ENCODE data around the gene CDH4.

Gene CDH4

DNA sequence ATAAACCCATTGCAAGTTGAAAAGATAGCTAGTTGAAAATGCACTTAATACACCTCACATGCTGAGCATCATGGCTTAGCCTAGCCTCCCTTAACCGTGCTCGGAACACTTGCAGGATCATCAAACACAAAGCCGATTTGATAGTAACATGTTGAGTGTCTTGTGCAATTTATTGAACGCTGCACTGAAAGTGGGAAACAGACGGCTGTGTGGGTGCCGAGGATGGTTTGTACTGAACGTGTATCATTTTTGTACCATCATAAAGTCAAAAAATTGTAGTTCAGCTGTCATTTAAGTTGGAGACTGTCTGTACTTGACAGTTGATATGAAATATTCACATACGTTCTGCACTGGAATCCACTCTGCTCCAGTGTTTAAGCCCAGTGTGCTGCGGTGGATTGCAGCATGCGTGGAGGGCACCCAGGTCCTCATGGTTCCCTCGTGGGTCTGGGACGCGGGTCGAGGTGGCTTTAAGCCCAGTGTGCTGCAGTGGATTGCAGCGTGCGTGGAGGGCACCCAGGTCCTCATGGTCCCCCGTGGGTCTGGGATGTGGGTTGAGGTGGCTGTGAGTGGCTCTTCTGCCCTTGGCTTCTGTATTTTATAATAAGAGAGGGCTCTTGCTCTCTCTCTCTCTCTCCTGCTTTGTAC, 77.0 kb downstream of the CDH4 start:
- no peak for DNase-seq (ENCODE audit: low read depth)

DNA sequence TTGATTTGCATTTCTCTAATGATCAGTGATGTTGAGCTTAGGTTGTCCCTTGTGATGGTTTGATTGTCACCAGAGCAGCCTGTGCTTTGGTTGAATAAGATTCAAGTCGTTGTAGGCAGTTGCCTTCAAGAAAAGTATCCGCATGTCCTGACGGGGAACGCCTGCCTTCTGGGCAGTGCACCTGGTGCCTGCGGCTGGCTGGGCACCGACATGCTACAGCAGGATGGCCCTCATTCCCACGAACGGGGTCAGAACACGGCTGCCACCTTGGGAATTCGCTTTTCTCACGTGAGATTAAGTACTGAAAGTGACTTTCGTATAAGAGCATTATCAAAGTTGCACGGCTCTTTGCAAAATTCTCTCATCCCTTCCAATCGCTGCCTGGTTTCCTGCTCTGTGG, 78.4 kb downstream of the CDH4 start:
- no peak for DNase-seq (ENCODE audit: low read depth)

DNA sequence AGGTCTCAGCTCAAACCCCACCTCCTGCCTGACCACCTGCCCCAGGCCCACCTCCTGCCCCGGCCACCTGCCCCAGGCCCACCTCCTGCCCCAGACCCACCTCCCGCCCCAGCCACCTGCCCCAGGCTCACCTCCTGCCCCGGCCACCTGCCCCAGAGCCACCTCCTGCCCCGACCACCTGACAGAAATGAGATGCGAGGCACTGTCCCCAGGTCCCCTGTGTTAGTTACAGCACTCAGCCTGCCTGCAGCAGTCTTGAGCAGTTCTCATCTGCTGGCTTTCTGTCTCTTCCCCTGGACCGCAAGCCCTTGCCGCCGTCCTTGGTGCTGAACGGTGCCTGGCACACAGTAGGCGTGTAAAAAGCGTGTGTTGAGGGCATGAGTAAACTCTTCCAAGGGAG, 79.5 kb downstream of the CDH4 start:
- no peak for DNase-seq (ENCODE audit: low read depth)

DNA sequence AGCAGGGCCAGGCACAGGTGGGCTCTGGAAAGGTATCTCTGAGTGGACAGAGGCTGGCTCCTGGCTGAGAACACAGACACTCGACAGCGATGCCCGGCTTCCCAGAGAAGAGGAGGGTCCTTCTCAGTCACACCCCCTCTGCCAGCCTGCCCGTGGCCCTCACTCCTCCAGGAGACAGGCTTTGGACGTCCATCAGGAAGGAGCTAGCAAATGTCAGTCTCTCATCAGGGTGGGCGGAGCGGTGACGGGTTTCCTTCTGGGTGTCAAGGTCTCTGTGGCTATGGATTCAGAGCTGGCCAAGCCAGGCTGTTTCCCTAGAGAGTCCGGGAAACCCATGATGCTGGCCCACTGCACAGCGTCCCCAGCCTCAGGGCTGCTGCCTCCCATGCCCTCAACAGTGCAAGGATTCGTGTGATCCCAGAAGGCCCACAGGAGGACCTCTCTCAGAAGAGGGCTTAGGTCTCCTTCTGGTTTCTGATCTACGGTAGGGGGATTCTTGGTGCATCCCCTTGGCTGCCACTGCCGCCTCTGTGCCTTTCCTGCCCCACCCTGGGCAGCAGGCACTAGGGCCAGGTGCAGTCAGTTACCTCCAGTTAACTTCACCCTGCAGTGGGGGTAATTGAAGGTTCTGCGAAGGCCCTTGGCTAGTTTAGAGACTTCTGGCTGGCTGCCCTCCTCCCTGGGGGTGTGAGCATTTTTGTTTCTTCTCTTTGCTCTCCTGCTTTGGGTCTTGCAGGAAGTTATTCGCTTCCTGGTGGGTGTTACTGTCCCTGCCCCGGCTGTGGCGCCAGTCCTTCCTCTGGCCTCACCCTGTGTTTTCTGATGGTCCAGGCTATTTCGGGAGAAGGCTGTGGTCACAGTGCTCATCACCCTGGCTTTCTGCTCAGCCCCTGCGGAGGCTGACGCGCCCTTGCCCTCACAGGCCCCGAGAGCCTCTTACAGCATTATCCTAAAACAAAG, 80.2 kb downstream of the CDH4 start:
- no peak for DNase-seq (ENCODE audit: low read depth)

DNA sequence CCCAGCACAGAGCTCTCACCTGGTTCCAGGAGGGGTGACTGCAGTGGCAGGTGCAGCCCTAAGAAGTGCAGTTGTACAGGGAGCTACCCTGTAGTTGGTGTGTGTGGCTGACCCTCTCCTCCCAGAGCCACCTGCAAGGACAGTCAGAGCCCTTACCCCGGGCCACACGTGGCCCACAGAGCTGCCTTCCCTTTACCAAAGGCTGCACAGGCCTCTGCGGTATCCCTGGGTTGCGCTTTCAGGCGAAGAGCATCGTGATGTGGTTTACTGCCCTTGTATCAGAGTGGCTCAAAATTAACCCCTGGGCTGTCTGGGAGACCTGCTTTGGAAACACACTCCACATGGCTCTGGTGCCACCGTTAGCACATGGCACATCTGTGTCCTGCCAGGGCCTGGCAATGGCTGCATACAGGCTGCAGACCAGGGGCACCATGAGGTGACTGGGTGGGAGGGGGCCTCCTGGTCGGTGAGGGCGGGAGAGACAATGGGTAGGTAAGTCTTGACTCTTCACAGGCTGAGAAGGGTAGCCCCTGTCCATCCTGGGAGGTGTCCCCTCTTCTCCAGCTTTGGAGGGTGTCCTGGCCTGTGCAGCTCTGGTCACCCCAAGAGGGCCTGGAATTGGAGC, 81.5 kb downstream of the CDH4 start:
- no peak for DNase-seq (ENCODE audit: low read depth)

DNA sequence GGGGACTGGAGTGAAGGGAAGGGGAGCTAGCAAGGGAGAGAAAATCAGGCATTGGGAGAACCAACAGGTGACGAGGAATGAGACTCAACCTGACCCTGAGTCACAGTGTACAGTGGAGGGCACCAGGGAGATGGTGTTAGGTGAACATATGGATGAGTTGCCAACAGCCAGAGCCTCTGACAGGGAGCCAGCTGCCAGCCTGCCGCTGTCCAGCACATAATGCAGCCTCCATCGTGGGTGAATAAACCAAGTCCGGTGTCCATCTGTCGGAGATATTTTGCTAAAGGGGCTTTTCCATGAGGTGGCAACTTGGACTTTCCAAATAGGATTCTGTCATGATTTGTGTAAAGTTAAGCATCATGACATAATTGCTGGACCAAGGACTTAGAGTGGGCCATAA, 88.1 kb downstream of the CDH4 start:
- no peak for DNase-seq (ENCODE audit: low read depth)

DNA sequence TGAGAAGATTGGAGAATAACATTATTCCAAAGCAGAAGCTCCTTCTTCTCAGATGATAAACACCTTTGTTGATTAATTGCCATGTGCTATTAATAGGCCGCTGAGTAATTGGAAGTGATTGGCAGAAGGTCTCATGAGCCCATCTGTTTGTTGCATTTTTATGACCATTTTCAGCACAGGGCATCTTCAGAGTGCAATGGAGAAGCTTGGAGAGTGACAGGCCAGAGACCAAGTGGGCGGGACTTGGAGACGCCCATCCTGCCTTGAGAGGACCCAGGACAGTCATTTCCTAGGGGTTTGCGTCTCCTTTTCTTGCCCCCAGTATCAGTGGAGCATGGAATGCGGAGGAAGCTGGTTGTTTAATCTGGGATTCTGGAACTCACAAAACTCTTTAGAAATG, 89.5 kb downstream of the CDH4 start:
- no peak for DNase-seq (ENCODE audit: low read depth)

DNA sequence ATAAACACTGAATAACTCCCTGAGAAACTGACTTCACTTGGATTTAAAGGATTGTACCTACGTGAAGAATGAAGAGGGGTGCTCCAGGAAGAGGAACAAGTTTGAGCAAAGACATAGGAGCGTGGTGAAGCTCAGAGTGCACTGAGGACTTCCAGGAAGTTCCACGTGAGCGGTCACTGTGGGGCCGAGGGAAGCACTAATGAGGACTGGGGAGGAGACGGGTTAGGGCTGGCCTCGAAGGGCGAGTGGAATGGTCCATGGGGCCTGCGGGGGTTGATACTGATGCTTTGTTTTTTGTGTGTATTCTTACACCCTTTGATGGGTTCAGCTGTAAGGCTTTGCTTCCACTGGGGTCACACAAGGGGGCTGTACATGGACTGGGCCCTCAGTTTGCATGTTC, 91.9 kb downstream of the CDH4 start:
- DNase-seq (ENCODE audit: low read depth): no peak

DNA sequence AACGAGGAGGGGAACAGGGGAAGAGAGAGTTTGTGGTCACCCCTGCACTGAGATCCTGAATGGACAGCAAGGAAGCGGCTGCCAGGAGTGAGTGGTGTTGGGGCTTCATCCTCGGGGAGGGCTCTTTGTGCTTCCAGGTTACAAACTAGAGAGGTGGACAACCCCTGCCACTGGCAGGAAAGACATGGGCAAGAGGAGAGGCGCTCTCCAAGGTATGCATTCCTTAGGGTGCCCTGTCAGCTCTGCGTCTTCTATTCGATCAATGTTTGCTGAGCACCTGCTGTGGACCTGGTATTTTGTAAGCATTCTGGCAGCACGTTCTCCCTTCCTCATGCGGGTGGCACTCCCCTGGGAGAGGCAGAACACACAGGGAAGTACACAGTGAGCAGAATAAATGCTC, 93.6 kb downstream of the CDH4 start:
- DNase-seq (ENCODE audit: low read depth): no peak

DNA sequence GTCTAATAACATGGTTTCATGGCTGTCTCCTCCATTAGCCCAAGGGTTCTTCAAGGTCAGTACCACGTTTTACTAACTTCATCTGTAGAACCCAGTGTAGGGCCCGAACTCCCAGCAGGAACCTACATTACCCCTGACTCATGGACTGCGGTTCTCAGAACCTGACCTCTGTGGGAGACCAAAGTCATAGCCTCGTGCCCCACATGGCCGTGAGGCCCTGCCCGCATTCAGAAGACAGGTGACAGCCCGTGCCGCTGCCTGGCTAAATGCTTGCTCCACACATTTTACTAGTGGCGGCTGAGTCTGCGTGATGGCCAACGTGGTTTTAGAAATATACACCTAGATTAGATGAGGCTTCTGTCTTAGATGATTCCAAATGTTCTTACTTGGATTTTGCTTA, 94.9 kb downstream of the CDH4 start:
- no peak for DNase-seq (ENCODE audit: low read depth)

DNA sequence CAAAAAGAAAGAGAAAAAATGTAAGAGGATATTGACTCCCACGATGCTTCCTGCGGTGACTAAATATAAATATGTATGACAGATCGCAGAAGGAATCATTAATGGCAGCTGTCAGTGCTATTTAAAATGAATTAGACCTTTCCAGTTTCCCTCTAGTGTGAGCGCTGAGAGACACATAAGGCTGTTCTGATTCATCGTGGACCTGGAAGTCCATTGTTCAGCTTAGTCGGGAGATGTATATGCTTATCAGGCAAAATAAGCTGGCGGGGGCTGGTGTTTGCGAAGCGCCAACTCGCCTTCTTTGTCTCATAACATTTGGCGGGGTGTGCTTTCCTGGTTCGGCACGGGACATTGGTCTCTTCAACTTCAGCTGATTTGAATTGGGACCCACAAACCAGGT, 95.4 kb downstream of the CDH4 start:
- DNase-seq (ENCODE audit: low read depth): no peak

DNA sequence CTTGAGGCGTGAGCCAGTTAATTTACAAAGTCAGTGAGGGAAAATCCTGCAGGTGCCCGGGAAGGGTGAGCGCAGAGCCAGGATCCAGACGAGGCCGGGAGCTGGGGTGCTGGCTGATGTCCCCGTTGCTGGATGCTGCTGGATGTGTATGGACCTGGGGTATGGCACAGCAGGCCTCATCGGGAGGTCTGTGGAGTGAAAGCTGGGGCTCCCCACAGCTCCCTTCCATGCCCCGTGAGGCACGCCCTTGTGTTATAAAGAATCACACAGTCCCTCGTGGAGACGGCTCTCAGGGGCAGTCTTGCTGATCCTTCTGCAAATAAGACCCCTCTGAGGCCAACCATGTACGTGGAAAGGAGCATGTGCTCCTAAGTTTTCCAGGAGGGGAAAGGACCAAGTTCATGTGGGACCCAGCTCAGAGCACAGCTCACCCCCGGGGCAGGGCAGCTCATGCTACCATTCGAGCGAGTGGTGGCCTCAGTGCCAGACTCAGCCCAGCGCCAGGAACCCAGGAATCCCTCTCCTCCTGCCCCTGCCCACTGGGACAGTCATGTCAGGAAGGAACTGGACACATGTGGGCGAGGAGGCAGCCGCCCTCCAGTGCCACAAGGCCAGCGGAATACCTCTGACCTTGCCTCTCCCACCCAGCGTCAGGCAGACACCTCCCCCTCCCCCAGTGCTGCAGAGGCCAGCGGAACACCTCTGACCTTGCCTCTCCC, 97.5 kb downstream of the CDH4 start:
- DNase-seq (ENCODE audit: low read depth): no peak

DNA sequence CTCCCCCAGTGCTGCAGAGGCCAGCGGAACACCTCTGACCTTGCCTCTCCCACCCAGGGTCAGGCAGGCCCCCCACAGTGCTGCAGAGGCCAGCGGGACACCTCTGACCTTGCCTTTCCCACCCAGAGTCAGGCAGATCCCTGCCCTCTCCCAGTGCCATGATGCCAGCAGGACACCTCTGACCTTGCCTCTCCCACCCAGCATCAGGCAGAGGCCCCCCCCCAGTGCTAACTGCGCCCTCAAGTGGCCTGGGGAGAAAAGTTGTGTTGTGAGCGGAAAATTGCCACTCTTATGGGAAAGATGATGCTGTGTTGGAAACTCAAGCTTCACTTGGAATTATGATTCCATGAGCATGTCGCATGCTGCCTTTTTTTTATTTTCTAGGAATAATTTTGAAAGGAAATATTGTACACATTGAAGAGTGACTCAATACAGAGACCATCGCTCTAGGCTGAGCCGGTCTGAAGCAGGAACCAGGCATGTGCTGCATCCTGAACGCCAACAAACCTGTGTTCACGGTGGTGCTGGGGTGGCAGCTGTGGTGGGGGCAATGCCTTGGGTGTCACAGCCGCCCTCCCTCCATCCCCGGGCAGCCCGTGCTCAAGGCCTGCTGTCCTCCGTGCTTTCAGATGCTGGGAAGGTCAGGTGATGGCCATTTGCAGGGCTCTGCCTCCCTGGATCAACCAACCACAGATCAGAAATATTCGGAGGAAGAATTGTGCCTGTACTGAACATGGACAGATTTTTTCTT, 98.6 kb downstream of the CDH4 start:
- no peak for DNase-seq (ENCODE audit: low read depth)

DNA sequence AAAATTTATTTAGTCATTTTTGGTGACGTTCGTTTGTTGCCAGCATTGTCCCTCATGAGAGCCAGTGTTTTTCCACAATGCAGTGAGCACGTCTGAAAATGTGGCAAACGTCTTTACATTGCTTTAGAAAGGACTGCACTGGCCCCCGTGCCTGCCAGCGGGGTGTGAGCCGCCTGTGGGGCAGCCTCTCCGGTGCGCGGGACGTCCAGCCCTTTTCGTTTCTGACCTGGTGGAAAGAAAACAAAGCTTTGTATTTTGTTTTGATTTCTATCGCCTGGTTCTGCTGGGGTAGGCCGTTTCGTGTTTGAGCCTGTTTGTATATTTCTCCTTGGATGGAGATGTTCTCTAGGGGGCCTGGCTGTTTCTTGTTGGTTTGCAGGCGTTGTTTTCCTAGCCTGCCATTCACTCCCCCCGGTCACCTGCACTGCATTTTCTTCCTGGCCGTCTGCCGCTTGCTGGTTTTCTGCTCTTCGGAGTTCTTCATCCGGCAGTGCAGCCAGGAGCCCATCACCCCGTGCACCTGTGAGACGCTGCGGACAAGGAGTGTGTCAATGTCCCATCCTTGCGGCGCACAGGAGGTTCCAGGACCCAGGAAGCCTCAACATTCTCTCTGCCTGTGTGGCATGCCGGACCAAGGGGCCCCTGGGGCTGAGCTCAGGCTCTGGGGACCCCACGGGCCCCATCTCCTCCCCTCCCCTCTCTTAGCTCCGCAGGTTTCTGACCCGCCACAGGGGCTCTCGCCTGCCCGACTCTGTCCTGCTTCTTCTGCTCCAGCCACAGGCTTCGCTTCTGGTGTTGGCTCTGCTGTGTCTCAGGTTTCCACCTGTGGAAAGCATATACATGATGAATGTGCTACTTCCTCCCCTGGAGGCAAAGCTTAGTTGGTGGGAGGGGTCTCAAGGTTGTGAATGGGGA, 100.5 kb downstream of the CDH4 start:
- DNase-seq (ENCODE audit: low read depth): no peak

DNA sequence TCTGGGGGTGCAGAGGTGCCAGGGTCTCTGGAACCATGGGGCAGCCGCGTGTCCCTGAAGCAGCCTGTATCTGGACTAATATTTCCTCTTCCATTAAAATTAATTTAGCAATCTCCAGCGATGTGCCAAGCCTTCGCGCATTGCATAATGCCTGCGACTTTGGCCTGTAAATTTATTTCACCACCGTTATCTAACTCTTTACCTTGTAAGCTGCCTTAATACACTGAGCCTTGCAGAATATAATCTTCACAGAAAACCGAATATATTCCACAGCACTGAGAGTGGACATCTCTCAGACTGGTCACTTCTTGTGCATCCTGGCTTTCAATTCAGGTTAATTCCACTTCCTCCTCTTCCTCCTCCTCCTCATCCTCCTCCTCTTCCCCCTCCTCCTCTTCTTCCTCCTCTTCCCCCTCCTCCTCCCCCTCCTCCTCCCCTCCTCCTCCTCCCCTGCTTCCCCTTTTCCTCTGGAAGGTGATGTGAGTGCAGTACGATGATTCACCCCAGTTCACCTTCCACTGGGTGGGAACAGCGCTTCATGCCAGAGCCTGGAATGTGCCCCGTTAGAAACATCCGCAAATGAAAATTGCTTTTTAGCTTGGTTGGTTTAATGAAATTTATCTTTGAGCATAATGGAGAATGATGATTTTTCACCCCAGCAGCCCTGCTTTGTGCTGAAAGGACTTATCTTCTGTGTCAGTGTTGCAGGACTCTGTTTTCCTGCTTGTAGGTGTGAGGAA, 101.4 kb downstream of the CDH4 start:
- peak; percentile 71 for DNase-seq (ENCODE audit: low read depth)

DNA sequence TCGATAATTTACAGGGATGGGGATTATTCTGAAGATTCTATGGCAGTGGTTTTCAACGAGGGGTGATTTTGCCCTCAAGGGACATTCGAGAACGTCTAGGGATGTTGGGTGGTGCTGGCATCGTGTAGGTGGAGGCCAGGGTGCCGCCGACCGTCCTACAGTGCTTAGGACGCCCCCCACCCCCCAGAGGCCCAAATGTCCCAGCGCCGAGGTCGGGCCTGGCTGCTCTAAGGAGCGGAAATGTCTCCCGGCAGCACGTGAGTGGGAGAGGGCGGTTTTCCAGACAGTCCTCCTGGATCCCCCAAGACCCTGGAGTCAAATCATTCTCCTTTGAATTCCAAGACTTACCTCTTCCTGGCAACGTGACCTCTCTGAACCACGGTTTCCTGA, 101.9 kb downstream of the CDH4 start:
- DNase-seq (ENCODE audit: low read depth): no peak

DNA sequence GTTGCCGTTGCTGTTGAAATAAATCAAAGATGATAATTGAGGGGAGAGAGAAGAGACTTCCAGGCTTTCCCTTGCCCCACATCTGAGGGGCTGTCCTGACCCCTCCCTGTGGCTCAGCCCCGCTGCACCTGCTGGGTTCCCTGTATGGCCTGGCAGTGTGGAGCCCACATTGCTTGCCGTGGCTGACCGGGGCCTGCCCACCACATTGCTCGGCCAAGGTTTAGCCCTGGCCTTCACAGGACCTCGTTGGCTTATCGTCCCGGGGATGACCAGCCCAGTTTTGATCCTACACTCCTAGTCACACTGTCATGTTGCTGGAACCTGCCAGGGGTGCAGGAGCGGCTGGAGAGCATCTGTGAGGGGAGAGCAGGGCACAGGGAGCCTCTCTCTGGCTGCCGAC, 102.4 kb downstream of the CDH4 start:
- no peak for DNase-seq (ENCODE audit: low read depth)

DNA sequence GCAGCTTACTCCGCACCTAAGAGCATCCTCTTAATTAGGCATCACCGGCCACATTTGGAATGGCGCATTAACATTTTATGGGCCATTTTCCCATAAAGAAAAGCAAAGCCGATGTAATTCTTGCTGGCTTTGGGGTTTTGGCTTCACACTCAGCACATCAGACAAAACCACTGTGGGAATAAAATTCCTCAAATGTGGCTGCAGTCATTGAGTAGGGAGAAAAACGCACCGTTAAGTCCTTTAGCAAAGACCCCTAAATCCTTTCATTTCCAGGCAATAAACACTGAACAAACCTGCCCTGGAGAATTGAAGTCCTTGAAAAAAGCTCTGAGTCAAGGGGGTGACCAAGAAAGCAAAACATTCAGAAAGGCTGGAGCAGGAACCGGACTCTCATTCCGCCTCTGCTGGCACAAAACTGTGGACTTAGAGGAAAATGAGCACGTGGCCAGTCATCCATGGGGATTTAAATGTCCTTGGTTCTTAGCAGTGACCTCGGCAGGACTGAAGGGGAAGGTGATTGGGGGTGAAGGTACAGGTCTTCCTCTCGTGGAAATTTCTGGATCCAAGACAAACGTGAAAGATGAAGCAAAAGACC, 102.9 kb downstream of the CDH4 start:
- DNase-seq (ENCODE audit: low read depth): no peak

DNA sequence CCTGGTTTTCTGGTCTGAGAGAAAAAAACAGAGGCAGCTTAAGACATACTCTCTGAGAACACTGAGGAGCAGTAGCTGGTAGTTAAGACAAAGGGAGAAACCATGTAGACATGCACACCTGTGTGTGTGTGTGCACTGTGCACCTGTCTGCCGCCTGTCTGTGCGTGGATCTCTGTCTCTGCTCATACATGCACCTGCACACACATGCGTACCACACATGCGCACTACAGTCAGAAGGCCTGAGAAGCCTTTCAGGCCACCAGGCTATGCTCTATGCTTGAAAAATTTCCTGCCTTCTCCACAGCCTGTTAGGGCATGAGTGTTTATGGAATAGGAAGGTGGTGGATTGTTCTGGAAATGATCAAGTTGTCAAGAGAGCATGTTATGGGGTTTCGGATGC, 103.5 kb downstream of the CDH4 start:
- DNase-seq (ENCODE audit: low read depth): no peak

DNA sequence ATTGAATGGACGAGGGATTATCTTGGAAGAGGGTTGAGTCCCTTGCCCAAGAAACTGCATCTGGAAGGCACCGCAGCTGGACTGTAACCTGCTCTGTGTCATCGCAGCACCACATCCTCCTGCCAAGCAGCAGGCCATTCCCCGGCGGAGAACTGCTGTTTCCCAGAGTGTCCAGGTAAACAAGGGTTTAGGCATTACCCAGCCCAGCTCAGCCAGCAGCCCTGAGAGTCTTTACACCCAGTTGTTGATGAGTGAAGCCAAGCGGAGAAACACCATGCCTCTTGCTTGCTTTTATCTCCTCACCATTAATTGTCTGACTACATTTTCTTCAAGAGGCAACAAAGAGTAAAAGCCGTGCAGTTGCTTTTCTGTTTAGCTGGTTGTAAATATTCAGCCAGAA, 104.1 kb downstream of the CDH4 start:
- DNase-seq (ENCODE audit: low read depth): no peak
